ENCODE measurements around the gene CDK5RAP3.

The CDK5RAP3 gene

DNA sequence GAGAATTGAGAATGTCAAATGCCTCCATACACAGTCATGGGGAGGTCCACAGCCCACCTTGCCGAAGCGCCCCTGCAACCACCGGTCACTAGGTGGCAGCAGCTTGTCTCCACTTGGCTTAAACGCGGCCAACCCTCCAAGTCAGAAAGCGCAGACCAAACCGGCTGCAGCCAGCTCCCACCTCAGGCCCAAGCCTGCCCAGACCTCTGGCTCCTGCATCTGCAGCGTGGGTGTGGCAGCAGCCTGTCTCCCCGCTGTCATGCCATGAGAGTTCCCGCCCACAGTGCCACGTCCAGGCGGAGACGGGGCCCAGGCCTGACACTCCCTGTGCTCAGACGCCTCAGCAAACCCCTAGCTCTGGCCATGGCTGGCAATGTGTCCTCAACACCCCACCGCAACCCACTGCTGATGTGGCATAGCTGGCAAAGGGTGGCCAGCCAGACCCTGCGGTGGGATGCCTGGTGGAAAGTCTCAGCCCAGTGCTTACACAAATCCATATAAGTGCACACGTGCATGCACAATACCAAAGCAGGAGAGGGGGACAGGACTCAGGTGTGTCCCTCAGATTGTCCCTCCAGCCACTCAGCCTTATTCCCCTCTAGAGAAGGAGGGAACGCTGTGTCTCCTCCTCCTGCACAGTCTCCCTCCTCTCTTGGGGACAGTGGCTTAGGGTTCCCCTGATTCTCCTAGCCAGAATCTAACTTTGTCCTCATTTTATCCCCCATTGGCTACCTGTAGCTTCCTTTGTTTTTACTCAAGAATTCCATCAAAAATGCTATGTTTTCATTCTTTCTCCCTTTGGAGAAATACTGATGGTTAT lies 55.8 kb downstream of the CDK5RAP3 start:
- peak; percentile 77 for DNase-seq

DNA sequence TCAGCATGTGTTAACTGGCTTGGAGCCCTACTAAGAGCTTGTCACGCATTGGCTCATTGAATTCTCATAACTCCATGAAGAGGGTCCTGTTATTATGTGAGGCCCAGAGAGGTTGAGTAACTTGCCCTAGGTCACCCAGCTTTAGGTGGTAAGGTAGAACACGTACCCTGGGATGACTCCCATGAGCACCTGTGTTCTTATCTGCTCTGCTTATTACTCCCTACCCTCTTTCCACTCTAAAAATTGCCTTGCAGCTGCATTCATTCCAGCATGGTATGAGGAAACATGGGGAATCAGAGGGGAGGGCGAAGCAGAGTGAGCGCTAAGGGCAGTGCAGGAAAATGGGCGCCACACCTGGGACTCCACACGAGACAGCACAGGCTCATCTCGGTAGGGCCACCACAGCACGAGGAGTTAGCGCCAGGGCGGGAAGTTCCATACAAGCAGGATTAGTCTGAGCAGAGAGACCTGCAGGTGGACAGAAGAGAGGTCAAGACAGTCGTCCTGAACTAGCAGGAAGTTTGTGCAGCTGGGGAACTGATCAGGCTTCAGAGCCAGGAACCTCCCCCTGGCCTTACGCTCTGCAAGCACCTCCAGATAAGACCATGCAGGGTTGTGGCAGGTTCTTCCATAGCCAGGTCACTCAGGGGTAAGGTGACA lies 56.5 kb downstream of the CDK5RAP3 start:
- no peak for DNase-seq

DNA sequence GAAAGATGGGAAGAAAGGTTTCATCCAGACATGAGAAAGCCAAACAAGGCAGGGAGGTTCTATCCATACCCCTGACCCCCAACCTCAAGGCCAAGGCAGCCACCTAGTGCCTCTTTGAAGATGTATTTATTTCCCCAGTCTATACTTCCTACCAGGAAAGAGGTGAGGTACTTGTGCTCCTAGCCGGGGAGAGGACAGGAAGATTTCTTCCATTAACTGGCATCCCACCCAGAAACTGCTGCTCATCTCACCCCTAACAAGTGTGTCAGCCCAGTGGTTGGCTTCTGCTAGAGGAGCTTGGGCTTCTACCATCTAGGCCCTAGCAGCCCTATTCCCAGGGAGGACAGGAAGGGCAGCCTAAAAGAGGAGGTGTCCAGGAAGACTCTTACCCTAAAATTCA lies 57.8 kb downstream of the CDK5RAP3 start:
- DNase-seq, result no peak

DNA sequence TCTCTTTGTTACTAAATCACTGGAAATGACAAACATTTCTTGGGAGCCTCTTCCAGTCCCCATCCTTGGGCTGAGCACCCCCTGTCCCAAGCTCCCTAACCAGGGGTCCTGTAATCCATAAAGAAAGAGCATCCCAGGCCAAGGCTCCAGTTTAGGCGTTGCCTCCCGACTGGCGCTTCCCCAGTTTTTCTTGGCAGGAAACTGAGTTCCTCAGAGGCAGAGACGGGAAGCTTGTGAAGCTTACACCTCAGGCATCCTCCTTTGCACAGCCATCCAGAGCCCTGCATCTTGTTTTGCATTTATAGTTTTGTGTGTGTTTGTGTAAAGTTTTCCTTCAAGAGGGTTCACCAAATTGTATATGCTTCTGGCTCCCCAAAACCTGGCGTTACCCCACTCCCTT lies 59.6 kb downstream of the CDK5RAP3 start:
- DNase-seq, result no peak
